ENCODE measurements around the gene PSG6. TPM values are rescaled to one million over a fixed set of nuclear protein-coding genes. Genes with fewer than 3 reads are reported as not detected.
"Not testable (repeated sequence)": the region's sequence is repeated elsewhere in the genome, so short reads cannot be mapped to it uniquely, and the experiment has no call there.

PSG6 gene
- total and polyA plus RNA-seq, 2 of the 8 experiments (the other 6 are each of a cell fraction or from before 2014, with no cell fraction given) = not detected

DNA sequence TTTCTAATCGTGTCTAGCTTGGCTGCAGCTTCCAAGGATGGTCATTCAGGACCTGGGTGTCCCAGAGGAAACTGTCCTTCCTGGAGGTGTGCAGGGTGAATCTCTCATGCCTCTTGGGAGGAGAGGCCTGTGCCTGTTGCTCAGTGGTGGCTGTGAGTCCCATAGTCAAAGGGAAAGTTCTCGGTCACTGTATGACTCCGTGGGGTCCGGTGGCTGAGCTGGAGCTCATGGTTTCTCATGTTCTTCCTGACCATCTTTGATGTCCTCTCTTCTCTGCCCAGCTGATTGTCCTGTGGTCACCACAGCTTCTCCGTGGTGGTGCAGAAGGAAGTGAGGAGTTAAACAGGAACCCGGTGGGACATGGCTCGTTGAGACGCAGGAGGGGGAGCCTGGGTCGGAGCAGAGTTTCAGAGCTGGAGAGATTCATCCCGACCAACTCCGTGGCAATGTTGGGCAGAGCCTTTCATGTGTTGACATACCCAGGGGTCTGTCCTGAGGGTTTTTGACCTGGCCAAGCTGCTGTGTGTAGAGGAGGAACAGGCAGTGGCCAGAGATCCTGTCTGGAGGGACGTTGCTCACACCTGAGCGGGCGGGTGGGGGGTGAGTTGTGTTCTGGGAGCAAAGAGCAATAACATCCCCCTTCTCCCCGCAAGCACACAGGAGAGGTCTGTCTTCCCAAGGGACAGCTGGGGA lies 829 bp upstream of the PSG6 start:
- H3K9me3 ChIP-seq (ENCODE audit: insufficient read depth in 2 of 2, low read depth in 1 of 2, low read length in 1 of 2) = peaks cover 30 to 69% of the 10 kb centered on the region in 2 experiments
- FAIRE-seq = not testable (repeated sequence)
- 78% methylated on average over 11 of the region's 15 CpGs; no CpG with 5 or more reads in 1 of the 2 experiments for WGBS, 2 experiments (ENCODE audit: extremely low coverage in 1 of 2, insufficient coverage in 1 of 2, insufficient read length in 1 of 2, insufficient replicate concordance in 2 of 2, low coverage in 1 of 2, low lambda C conversion rate in 2 of 2, missing lambda C conversion rate in 1 of 2)

DNA sequence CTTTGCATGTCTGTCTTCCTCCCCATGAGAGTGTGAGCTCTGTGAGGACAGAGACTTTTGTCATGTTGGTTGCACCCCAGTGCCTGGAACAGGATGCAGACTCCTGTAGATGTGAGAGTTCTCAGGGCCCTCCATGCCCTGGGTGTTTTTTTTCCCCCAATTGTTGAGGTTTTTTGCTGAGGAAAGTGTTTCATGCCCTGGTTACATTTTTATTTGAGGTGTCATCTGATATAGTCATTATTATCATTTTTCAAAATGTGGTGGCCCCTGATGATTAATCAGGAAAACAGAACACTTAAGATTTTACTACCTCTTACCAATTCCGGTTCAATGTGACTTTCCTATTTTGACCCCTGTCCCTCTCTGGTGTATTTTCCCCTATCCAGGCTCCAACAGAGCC lies 763 bp downstream of the PSG6 start:
- H3K4me3 ChIP-seq (ENCODE audit: extremely low read depth in 1 of 4, insufficient read depth in 2 of 4, low read depth in 3 of 4, low read length in 4 of 4); H3K14ac ChIP-seq (ENCODE audit: insufficient read length); H4K20me1 ChIP-seq (replicated peaks in 1 of 2; ENCODE audit: control insufficient read depth in 1 of 2, insufficient read depth in 2 of 2, low read length in 2 of 2); H3K23me2 ChIP-seq (ENCODE audit: low read depth, low read length); POLR2A ChIA-PET (ENCODE audit: partially characterized antibody); H2AK5ac ChIP-seq (ENCODE audit: low read depth, low read length); H3K4ac ChIP-seq (replicated peaks; ENCODE audit: insufficient read length, low read depth, low read length); H3K79me1 ChIP-seq (ENCODE audit: low read depth, low read length); H2BK5ac ChIP-seq (ENCODE audit: low read depth, low read length); CTCF ChIA-PET (ENCODE audit: partially characterized antibody); H2BK120ac ChIP-seq (replicated peaks; ENCODE audit: low read depth, low read length); H4K91ac ChIP-seq (replicated peaks; ENCODE audit: insufficient read length, low read length); H3K79me2 ChIP-seq (ENCODE audit: control insufficient read depth in 1 of 2, insufficient read depth in 2 of 2, low read length in 2 of 2); H2AFZ ChIP-seq (ENCODE audit: low read length); H2BK20ac ChIP-seq (ENCODE audit: low read length); H3K18ac ChIP-seq (ENCODE audit: extremely low read depth, low read length); H4K8ac ChIP-seq (ENCODE audit: extremely low read depth, insufficient read depth, low read length); DNase-seq (ENCODE audit: low read depth in 1 of 2, low spot score in 2 of 2); H3K27ac ChIP-seq (ENCODE audit: low read depth, low read length); H2BK15ac ChIP-seq (ENCODE audit: low read length); FAIRE-seq; H3K23ac ChIP-seq (ENCODE audit: insufficient read length); H3K56ac ChIP-seq (replicated peaks; ENCODE audit: insufficient read length, low read depth, low read length); H2BK12ac ChIP-seq (ENCODE audit: low read depth, low read length); H3K36me3 ChIP-seq (ENCODE audit: control insufficient read depth in 2 of 4, insufficient read depth in 4 of 4, low read length in 3 of 4); H3K4me2 ChIP-seq (ENCODE audit: insufficient read depth in 1 of 2, low read depth in 2 of 2, low read length in 2 of 2); H3K4me1 ChIP-seq (replicated peaks in 1 of 4; ENCODE audit: control insufficient read depth in 3 of 4, insufficient read depth in 4 of 4, low read length in 3 of 4); H3K9ac ChIP-seq (replicated peaks in 1 of 4; ENCODE audit: extremely low read depth in 1 of 4, low read depth in 3 of 4, low read length in 3 of 4); H4K5ac ChIP-seq (ENCODE audit: insufficient read length, low read depth, low read length); H3K27me3 ChIP-seq (replicated peaks in 1 of 4; ENCODE audit: control insufficient read depth in 3 of 4, extremely low read depth in 1 of 4, insufficient read depth in 3 of 4, low read length in 3 of 4): not testable (repeated sequence)
- peaks cover 29 to 72% of the 10 kb centered on the region in 2 experiments for H3K9me3 ChIP-seq (ENCODE audit: insufficient read depth in 2 of 2, low read depth in 1 of 2, low read length in 1 of 2)
- 75% methylated on average over 1 of the region's 1 CpG; no CpG with 5 or more reads in 1 of the 2 experiments for WGBS, 2 experiments (ENCODE audit: extremely low coverage in 1 of 2, insufficient coverage in 1 of 2, insufficient read length in 1 of 2, insufficient replicate concordance in 2 of 2, low coverage in 1 of 2, low lambda C conversion rate in 2 of 2, missing lambda C conversion rate in 1 of 2)

More for the DNA sequence above, 829 bp upstream of the PSG6 start:
- H3K23me2 ChIP-seq (ENCODE audit: low read depth, low read length); H3K4me3 ChIP-seq (ENCODE audit: extremely low read depth in 1 of 4, insufficient read depth in 2 of 4, low read depth in 3 of 4, low read length in 4 of 4); DNase-seq (ENCODE audit: low read depth in 1 of 2, low spot score in 2 of 2); H3K4ac ChIP-seq (replicated peaks; ENCODE audit: insufficient read length, low read depth, low read length); H4K8ac ChIP-seq (ENCODE audit: extremely low read depth, insufficient read depth, low read length); H3K4me2 ChIP-seq (ENCODE audit: insufficient read depth in 1 of 2, low read depth in 2 of 2, low read length in 2 of 2); H3K56ac ChIP-seq (replicated peaks; ENCODE audit: insufficient read length, low read depth, low read length); H3K14ac ChIP-seq (ENCODE audit: insufficient read length); H3K36me3 ChIP-seq (ENCODE audit: control insufficient read depth in 2 of 4, insufficient read depth in 4 of 4, low read length in 3 of 4); H2BK20ac ChIP-seq (ENCODE audit: low read length); POLR2A ChIA-PET (ENCODE audit: partially characterized antibody); H2BK120ac ChIP-seq (replicated peaks; ENCODE audit: low read depth, low read length); H2BK5ac ChIP-seq (ENCODE audit: low read depth, low read length); H3K4me1 ChIP-seq (replicated peaks in 1 of 4; ENCODE audit: control insufficient read depth in 3 of 4, insufficient read depth in 4 of 4, low read length in 3 of 4); H3K27me3 ChIP-seq (replicated peaks in 1 of 4; ENCODE audit: control insufficient read depth in 3 of 4, extremely low read depth in 1 of 4, insufficient read depth in 3 of 4, low read length in 3 of 4); H3K18ac ChIP-seq (ENCODE audit: extremely low read depth, low read length); H4K5ac ChIP-seq (ENCODE audit: insufficient read length, low read depth, low read length); H2BK12ac ChIP-seq (ENCODE audit: low read depth, low read length); H4K20me1 ChIP-seq (replicated peaks in 1 of 2; ENCODE audit: control insufficient read depth in 1 of 2, insufficient read depth in 2 of 2, low read length in 2 of 2); H3K23ac ChIP-seq (ENCODE audit: insufficient read length); H3K9ac ChIP-seq (replicated peaks in 1 of 4; ENCODE audit: extremely low read depth in 1 of 4, low read depth in 3 of 4, low read length in 3 of 4); H2BK15ac ChIP-seq (ENCODE audit: low read length); H3K79me1 ChIP-seq (ENCODE audit: low read depth, low read length); H2AK5ac ChIP-seq (ENCODE audit: low read depth, low read length); H3K27ac ChIP-seq (ENCODE audit: low read depth, low read length); H4K91ac ChIP-seq (replicated peaks; ENCODE audit: insufficient read length, low read length); H2AFZ ChIP-seq (ENCODE audit: low read length); H3K79me2 ChIP-seq (ENCODE audit: control insufficient read depth in 1 of 2, insufficient read depth in 2 of 2, low read length in 2 of 2): not testable (repeated sequence)
- CTCF ChIA-PET (ENCODE audit: partially characterized antibody) = interaction anchor here (0.9 kb wide), 1 partner anchor 17 kb away, joined by 3 read pairs; no protein-coding TSS in a partner anchor

Measured in H1 (cell line).